Calu3 (cell line): ENCODE results near the gene FBXL7. TPM values are rescaled to one million over a fixed set of nuclear protein-coding genes. Genes with fewer than 3 reads are reported as not detected.
A peak's percentile ranks its signal among the peaks of the same experiment; 100 is the strongest.

Experiments
- BruUV-seq: library from RNA; stranded (reverse); fragments of 400-500 nt; replicated peaks from 2 replicates; lab custom pipeline; 2021; lab: Mats Ljungman, UMichigan
- CTCF ChIA-PET: fragments of 300-600 bp; sonication (Branson Sonifier 250); formaldehyde crosslinking; loops from one replicate; lab custom pipeline; 2022; ENCODE audit warnings: antibody characterized with exemption; lab: Charles Lee
- DNase-seq: peaks from one replicate; pipeline ENCODE4 v3.0.0; 2022
- H3K27ac Mint-ChIP-seq: one replicate; pipeline ENCODE4 v1.8.0; 2022; ENCODE audit warnings: mixed read lengths; ENCODE audit not compliant: unreplicated experiment
- H3K27me3 Mint-ChIP-seq: one replicate; pipeline ENCODE4 v1.8.0; 2022; ENCODE audit warnings: mixed read lengths; ENCODE audit not compliant: unreplicated experiment
- H3K36me3 Mint-ChIP-seq: one replicate; pipeline ENCODE4 v1.8.0; 2022; ENCODE audit warnings: mild to moderate bottlenecking, moderate library complexity, mixed read lengths; ENCODE audit not compliant: insufficient read depth, unreplicated experiment
- H3K4me1 Mint-ChIP-seq: one replicate; pipeline ENCODE4 v1.8.0; 2022; ENCODE audit warnings: mild to moderate bottlenecking, low read depth, mixed read lengths; ENCODE audit not compliant: unreplicated experiment
- H3K4me3 Mint-ChIP-seq: one replicate; pipeline ENCODE4 v1.8.0; 2022; ENCODE audit warnings: mild to moderate bottlenecking, low read depth, moderate library complexity, mixed read lengths; ENCODE audit not compliant: unreplicated experiment
- H3K9me3 Mint-ChIP-seq: one replicate; pipeline ENCODE4 v1.8.0; 2022; ENCODE audit warnings: low read depth, mixed read lengths; ENCODE audit not compliant: unreplicated experiment
- CTCF ChIP-seq: fragments of 200-600 bp; IDR thresholded peaks from one replicate; pipeline ENCODE4 v1.8.0; 2022; ENCODE audit warnings: antibody characterized with exemption; ENCODE audit not compliant: unreplicated experiment
- intact Hi-C: fragments of 100-400 bp; cut with micrococcal nuclease; formaldehyde crosslinking; loops from one replicate; pipeline ENCODE4 v1.10.0; 2022; ENCODE audit not compliant: unreplicated experiment
- total RNA-seq: library from RNA; stranded (reverse); gene quantifications from 2 replicates; pipeline ENCODE4 v1.2.3, GENCODE V29; 2022

The FBXL7 gene
- total RNA-seq, 1 experiment from 2014 or later = not detected

- no TSS peak for BruUV-seq
- H3K27ac Mint-ChIP-seq = no peak overlapping the region
- no peak for DNase-seq
- no peak overlapping the region for H3K4me3 Mint-ChIP-seq
- peaks cover 8% of the 10 kb centered on the region for H3K9me3 Mint-ChIP-seq
- CTCF ChIA-PET = interaction anchor here (0.7 kb wide), 1 partner anchor 57 kb away, joined by 8 read pairs; no protein-coding TSS in a partner anchor
- no peaks in the 10 kb centered on the region for H3K4me1 Mint-ChIP-seq
- intact Hi-C loops = no loop called here
- no peaks in the 10 kb centered on the region for H3K36me3 Mint-ChIP-seq
- H3K27me3 Mint-ChIP-seq = no peaks in the 10 kb centered on the region
- no peak for TF ChIP-seq CTCF
These were observed 97.0 kb downstream of the FBXL7 start for GRCh38 chr5:15596936-15597335.

DNA sequence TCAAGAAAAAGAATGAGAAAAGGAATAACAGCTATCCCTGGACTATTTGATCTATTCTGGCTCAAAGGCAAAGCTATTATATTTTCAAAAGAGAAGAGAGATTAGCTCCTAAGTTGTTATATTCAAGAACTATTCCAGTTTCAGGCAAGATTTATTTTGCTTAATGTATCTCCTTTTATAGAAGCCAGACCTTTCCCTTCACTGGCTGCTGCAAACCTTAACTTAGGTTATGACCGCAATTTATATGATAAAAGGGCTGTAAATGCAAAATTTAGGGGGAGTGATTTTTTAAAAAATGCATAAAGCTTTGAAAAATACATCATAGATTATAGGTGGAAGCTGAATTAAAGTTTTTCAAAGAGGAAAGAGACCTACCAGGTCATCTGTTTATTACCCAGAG, 97.8 kb downstream of the FBXL7 start:
- H3K9me3 Mint-ChIP-seq = peaks cover 5% of the 10 kb centered on the region
- no peaks in the 10 kb centered on the region for H3K4me1 Mint-ChIP-seq
- no peak overlapping the region for H3K27ac Mint-ChIP-seq
- H3K36me3 Mint-ChIP-seq = no peaks in the 10 kb centered on the region
- BruUV-seq = no TSS peak
- no peak for TF ChIP-seq CTCF
- H3K27me3 Mint-ChIP-seq = no peaks in the 10 kb centered on the region
- no peak for DNase-seq
- intact Hi-C loops = no loop called here
- H3K4me3 Mint-ChIP-seq = no peak overlapping the region
- CTCF ChIA-PET = no interaction called here

DNA sequence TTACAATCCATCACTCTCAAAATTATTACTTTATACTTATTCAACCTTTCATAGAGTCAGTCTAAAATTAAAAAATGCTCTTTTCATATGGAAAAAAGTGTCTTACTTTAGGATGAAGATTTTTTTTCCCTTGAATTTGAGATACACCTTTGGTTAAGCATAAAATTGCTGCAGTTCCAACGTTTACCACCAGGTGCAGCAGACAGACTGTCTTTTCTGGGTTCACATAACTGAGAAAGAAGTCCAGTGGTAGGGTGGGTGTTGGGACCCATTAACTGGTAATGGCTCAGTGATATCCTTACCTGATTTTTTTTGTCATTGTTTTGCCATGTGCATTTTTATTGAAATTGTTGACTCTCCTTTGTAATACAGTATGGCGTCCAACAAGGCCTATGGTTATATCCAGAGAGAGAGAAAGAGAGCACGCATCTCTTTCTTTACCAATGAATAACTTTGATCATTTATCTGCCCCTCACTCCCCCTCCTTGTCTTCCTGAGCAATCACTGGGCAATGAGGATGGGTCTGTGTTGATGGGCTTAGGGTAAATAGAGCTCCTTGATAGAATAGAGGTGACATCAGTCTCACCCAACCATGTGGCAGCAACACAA, 98.4 kb downstream of the FBXL7 start:
- no peaks in the 10 kb centered on the region for H3K4me1 Mint-ChIP-seq
- no TSS peak for BruUV-seq
- no peaks in the 10 kb centered on the region for H3K36me3 Mint-ChIP-seq
- H3K9me3 Mint-ChIP-seq = peaks cover 5% of the 10 kb centered on the region
- CTCF ChIA-PET = no interaction called here
- no peak overlapping the region for H3K27ac Mint-ChIP-seq
- H3K4me3 Mint-ChIP-seq = no peak overlapping the region
- H3K27me3 Mint-ChIP-seq = no peaks in the 10 kb centered on the region
- intact Hi-C loops = no loop called here
- peak; percentile 4 for DNase-seq
- no peak for TF ChIP-seq CTCF

DNA sequence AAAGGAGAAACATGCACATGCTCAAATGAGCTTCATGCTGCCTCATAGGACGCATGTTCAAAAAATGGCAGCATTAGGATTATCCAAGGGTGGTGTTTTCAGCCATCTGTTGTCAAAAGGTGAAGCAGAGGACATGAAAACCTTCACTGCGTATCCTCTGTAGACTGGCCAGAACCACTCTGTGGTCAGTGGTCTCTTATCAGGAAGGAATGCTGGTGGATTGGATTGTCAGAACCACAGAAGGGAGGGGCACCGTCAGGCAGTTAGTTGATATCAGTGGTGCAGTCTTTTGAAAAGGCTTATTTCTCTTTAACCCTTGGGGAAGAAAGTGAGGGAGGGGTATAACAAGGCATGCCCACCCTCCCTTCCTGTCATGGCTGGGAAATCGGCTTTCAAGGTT, 100.1 kb downstream of the FBXL7 start:
- no peak for DNase-seq
- Mint-ChIP-seq H3K27ac (no peak overlapping the region), H3K36me3 (no peaks in the 10 kb centered on the region), H3K27me3 (no peaks in the 10 kb centered on the region), H3K9me3 (peaks cover 6% of the 10 kb centered on the region), H3K4me3 (no peak overlapping the region), H3K4me1 (no peaks in the 10 kb centered on the region)
- TF ChIP-seq CTCF = no peak
- no TSS peak for BruUV-seq
- CTCF ChIA-PET = interaction anchor here (0.8 kb wide), 1 partner anchor 106 kb away, joined by 3 read pairs; no protein-coding TSS in a partner anchor
- intact Hi-C loops = no loop called here
